AG04449 (cell line): ENCODE data around the gene PRDM16.

Source experiments
- CTCF ChIA-PET: fragments of 350-600 bp; formaldehyde crosslinking; extraction: SDS; loops from one replicate; lab custom pipeline; 2021; ENCODE audit warnings: antibody characterized with exemption; lab: Yijun Ruan, JAX
- POLR2A ChIA-PET: fragments of 400-600, 350-600 bp; formaldehyde crosslinking; extraction: SDS; loops from one replicate; lab custom pipeline; 2020; ENCODE audit warnings: antibody characterized with exemption, inconsistent platforms; lab: Yijun Ruan, JAX
- DNase-seq: peaks from one replicate; pipeline ENCODE4 v3.0.0-alpha.2; 2010; ENCODE audit warnings: low read depth, low spot score
- H3K4me3 ChIP-seq: 2 replicates; pipeline ENCODE4 v1.5.1; 2011; ENCODE audit warnings: low read depth, mild to moderate bottlenecking, control low read depth, low read length
- TF ChIP-seq, protein P1 (sequence below): IDR thresholded peaks from one replicate; pipeline ENCODE4 v1.5.1; 2011; ENCODE audit warnings: mild to moderate bottlenecking, moderate library complexity, low read length, control low read depth, inconsistent platforms; ENCODE audit not compliant: insufficient read depth; ENCODE audit errors: missing control alignments

Gene PRDM16

GRCh38 chr1:3093898-3094626, 25.1 kb downstream of the PRDM16 start:
- H3K4me3 ChIP-seq = no peak overlapping the region
- TF ChIP-seq, protein P1, sequence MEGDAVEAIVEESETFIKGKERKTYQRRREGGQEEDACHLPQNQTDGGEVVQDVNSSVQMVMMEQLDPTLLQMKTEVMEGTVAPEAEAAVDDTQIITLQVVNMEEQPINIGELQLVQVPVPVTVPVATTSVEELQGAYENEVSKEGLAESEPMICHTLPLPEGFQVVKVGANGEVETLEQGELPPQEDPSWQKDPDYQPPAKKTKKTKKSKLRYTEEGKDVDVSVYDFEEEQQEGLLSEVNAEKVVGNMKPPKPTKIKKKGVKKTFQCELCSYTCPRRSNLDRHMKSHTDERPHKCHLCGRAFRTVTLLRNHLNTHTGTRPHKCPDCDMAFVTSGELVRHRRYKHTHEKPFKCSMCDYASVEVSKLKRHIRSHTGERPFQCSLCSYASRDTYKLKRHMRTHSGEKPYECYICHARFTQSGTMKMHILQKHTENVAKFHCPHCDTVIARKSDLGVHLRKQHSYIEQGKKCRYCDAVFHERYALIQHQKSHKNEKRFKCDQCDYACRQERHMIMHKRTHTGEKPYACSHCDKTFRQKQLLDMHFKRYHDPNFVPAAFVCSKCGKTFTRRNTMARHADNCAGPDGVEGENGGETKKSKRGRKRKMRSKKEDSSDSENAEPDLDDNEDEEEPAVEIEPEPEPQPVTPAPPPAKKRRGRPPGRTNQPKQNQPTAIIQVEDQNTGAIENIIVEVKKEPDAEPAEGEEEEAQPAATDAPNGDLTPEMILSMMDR = no peak
- DNase-seq = no peak
- ChIA-PET POLR2A (no interaction called here), CTCF (no interaction called here)

DNA sequence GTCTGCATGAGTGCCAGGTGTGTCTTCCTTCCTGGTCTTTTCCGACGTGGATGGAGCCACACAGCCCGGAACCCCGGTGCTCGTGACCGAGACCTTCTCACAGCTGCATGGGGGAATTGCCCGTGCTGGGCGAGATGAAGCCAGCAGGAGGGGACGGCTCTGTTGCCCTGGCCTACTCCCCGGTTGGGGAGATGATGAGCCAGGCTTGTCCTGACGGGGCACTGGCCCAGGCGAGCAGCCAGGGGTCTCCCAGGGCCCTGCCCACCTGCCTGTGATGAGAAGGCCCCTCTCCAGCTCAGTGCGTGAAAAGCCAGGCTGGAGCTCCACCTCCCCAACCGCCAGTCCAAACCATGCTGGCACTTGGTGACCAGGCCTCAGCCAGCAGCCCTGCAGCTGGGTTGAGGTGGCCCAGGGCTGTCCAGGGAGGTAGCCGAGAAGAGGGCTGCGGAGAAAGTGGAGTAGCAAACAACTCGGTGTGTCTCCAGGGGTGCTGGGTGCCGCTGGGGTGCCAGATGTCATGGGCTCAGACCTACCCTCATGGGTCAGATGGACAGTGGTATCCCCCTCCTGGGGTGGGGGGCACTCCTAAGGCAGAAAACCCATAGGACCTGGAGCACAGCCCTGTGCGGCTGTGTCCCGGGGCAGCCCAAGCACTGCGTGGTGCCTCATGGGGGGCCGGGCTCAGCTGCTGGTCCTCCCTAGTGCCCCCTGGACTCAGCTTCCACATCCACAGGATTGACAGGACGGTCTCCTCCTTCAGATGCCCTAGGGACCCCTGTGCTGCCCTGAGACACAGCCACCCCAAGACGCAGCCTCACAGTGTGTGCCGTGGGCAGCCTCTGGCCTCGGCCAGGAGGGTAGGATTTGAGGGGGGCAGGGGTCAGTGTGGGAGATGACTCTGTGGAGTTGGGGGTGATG, 26.1 kb downstream of the PRDM16 start:
- POLR2A ChIA-PET = no interaction called here
- TF ChIP-seq, protein P1 = no peak
- no peak overlapping the region for H3K4me3 ChIP-seq
- CTCF ChIA-PET = no interaction called here
- DNase-seq = no peak

GRCh38 chr1:3096345-3096744, 27.3 kb downstream of the PRDM16 start:
- no peak for DNase-seq
- H3K4me3 ChIP-seq = no peak overlapping the region
- CTCF ChIA-PET = no interaction called here
- TF ChIP-seq, protein P1 = no peak
- POLR2A ChIA-PET = no interaction called here

DNA sequence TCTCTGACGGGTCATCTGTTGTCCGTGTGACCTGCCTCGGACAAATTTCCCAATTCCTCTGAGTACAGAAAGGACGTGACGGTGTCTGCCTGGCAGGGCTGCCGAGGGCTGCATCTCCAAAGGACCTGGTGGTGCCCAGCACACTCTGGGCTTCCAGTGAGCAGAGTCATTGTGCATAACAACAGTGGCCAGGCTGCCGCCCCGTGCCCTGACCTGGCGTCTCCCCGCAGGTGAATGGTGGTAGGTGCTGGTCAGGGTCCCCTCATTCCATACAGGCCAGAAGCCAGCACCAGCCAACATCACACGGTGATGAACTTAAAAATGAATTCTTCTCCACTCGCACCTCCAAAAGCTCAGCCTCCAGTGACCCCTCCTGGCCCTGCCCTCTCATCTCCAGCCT, 28.2 kb downstream of the PRDM16 start:
- CTCF ChIA-PET = no interaction called here
- POLR2A ChIA-PET = no interaction called here
- DNase-seq = no peak
- TF ChIP-seq, protein P1 = no peak
- H3K4me3 ChIP-seq = no peak overlapping the region

DNA sequence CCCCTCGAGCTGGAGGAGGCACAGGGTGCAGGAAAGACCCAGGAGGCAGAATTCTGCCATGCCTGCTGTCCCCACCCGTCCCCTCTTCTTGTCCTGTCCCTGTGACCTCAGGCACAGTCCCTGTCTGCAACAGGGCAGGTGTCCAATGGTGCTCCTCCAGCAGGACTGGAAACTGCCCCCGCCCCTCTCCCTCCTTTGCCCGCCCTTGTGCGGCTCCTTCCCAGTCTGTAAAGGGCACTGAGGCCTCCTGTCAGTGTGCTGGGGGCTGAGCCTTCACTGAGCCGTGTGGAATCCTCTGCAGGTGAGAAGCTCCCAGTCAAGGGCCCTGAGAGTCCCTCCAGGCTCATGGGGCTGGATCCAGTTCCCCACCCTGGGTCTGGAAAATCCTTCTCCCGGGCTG, 28.9 kb downstream of the PRDM16 start:
- TF ChIP-seq, protein P1 = no peak
- DNase-seq = no peak
- no peak overlapping the region for H3K4me3 ChIP-seq
- ChIA-PET POLR2A (no interaction called here), CTCF (no interaction called here)

DNA sequence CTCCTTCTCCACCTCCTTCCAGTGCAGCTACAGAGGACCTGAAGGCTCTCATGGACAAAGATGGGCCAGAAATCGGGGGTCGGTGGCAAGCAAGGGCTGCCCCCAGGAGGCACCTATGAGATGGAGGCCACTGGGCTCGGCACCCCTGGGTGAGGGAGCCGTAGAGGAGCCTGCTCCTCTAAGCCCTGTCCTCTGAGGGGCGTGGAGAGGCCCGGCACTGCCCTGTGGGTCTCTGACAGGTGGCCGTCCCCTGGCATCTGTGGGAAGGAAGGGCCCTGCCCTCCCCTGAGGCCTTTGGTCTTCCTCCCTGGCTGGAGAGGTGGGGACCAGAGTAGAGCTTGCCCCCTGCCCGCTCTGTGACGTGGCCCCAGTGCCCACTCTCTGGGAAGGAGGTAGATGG, 30.9 kb downstream of the PRDM16 start:
- no peak for DNase-seq
- ChIA-PET POLR2A (no interaction called here), CTCF (no interaction called here)
- no peak overlapping the region for H3K4me3 ChIP-seq
- TF ChIP-seq, protein P1 = no peak
